NCI-H526 (cell line): ENCODE data around the gene DAAM2.

Experiments used
- DNase-seq, 2 experiments: peaks; one replicate each; lab custom pipeline; 2025; lab: John Stamatoyannopoulos, UW

Gene DAAM2

DNA sequence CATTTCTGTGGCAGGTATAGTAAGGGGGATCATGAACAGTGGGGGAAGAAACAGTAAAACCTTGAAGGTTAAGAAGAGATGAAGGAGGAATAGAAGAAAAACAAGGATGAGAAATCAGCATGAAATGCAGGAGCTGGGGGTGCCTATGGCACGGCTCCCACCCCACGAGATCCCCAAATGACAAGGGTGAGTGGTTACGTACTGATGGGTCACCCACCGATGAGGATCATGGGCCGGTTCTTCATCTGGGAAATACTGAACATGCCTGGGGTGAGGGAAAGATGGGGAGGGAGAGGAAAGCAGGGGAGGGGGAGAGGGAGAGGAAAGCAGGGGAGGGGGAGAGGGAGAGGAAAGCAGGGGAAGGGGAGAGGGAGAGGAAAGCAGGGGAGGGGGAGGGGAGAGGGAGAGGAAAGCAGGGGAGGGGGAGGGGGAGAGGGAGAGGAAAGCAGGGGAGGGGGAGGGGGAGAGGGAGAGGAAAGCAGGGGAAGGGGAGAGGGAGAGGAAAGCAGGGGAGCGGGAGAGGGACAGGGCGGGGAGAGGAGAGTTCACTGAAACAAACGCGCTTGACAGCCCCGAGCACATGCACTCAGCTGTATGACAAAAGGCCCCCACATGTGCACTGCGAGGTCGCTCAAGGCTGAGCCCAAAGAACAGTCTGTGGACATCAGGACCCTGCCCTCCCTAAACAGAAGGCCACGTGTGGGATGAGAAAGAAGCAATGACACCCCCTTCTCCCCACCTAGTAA is 116.8 kb downstream of the DAAM2 start:
- no peak for DNase-seq

DNA sequence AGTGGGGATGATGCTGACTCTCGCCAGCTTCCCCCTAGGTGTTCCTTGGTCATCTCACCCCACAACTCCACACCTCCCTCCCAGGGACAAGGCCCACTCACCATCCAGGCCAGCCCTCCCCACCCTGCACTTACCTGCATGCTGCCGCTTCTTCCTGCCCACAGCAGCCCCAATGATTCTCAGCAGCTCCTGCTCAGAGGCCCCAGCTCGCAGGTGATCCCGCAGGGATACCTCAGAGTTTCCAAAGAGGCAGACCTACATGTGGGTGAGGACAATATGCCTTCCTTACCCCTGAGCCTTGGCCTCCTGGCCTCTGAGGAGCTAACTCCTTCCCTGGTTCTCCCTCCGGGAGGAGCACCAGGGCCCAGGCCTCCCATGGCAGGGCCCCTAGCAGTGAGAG is 117.5 kb downstream of the DAAM2 start:
- DNase-seq: no peak

DNA sequence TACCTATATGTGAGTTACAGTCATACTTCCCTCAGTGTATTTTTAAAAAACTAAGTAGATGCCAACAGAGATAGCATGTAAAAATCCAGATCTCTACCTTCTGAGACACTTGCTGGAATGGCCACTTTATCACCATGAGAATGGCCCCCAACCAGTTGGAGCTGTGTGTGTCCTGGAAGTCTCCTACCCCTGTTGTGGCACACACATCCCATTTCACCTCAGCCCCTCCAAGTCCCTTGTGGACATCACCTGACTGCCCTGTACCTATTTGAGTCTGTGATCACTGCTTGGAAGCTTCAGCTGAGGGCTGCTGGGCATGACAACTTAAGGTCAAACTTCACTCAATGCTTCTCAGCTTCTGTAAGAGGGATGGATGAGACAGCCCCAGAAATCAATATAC is 118.0 kb downstream of the DAAM2 start:
- no peak for DNase-seq

DNA sequence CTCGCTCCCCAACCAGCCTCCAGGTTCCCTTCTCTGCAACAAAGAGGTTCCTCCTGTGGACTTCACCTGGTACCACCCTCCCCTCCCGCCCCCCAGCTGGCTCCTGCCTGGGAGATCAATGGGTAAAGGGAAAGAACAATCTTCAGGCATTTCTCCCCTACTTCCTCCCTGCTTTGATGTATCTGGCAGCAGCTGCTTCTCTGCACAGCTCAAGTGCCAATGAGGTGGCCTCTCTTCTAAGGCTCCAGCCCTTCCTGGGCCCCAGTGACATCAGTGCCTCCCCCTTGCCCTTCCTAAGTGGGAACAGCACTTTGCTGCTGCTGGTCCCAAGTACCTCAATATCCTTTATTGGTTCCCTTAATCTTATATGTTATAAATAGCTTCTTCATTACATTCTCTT is 118.6 kb downstream of the DAAM2 start:
- DNase-seq: no peak

DNA sequence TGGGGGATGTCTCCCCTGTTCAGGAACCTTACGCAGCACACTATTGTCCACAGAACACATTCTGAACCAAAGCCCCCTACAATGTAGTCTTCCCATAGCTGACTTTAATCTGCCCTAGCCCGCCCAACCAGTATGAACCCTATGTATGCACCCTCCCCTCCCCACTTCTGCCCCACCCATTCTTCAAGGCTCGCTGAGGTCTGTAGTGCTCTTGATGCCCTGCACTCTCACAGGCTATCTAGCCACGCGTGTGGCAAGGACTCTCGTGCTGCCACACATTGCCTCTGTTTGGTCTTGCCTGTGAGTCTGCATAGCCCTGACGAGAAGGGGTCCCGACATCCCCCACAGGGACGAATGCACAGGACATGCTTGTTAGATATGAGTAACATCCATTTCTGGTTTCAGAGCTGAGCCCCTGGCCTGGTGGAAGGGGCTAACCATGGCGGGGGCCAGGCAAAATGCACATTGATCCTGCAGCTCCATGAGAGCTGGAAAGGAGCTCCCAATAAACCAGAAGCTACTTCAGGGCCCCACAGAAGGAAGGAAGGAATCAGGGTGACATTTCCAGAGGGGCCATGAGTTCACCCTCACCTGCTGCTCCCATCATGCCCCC is 119.4 kb downstream of the DAAM2 start:
- no peak for DNase-seq

DNA sequence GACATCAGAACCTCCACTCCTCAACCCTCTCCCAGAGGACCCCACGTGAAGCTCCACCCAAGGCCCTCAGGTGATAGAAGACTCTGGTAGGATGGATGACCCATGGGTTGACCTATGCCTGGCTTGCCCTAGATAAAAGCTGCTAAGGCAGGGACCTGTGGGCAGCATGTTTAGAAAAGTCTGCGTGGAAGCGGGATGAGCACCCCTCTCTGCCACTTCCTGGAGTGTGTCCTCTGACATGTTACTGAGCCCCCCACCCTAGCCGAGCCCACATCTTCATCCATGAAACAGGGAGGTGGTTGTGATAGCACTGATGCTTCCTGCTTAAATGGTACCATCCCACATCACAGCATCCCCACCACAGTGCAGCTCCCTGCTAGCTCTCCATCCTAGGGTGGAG is 120.3 kb downstream of the DAAM2 start:
- DNase-seq: no peak

DNA sequence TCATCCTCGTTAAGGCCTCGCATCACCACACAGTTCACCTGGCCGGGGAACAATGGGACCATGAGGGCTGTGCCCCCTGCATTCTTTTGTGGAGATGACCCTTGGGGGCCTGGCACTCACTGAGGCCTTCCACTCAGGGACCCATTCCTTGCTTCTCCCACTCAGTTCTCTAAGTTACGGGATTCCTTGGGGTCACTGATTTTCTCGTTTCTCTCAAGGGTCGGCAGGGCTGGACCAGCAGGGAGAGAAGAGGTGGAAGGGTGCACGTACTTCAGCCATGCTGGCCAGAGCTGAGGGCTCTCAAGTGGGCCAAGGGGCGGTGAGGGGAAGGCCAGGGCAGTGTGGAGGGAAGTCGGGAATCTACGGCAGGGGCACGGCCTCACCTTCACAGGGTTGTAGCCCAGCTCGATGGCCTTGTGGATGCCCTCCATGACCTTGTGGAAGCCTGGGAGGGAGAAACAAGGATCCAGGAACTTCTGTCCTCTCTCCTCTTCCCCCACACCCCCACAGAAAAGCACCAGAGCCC is 121.3 kb downstream of the DAAM2 start:
- no peak for DNase-seq

DNA sequence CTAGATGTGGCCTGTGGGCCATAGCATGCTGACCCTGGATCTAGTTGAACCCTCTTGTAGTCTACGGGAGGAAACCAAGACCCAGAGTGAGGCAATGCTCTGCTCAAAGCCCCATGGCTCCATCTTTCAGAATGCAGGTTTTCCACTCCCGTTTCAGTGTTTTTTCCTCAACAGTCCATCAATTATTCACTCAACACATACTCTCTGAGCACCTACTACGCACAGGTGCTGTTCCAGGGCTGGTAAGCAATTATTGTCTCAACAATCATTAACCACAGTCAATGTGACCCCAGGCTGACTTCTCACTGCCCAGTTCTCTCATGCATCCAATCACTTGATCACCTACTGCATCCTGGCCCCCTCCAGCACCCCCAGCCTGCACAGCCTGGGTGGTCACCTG is 122.1 kb downstream of the DAAM2 start:
- no peak for DNase-seq

GRCh38 chr6:39915866-39916265 is 123.7 kb downstream of the DAAM2 start:
- no peak for DNase-seq

DNA sequence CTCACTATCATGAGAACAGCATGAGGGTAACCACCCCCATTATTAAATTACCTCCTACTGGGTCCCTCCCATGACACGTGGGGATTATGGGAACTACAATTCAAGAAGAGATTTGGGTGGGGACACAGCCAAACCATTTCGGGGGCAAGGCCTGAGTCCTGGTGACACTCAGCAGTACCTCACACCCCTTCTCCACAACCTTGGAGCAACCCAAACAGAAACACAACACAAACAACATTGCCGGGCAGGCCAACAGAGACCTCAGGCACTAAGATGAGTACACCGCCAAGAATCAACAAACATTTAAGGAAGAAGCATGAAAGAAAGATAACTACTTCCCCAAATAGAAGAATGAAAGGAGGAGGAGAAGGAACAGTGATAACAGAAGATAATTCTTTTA is 125.2 kb downstream of the DAAM2 start:
- DNase-seq: no peak

GRCh38 chr6:39917981-39918380 is 125.8 kb downstream of the DAAM2 start:
- no peak for DNase-seq

DNA sequence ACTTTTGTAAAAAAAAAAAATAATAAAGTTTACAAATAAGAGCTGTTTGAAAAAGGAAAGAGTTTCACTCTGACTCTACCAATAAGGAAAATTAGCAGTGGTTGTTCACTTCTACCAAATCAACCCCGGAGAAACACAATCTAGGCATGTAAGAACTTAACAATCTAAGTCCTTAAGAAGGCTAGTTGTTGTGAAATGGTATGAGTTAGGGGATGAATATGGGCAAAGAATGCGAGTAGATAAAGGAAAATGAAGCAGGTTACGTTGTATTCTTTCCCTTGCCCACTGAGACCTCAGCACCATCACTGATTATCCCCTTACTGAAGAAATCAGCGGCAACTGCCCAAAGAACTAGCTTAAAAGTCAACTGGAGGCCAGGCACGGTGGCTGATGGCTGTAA is 126.7 kb downstream of the DAAM2 start:
- DNase-seq: no peak

- no peak for DNase-seq
Observed at GRCh38 chr6:39920157-39920556, 128.0 kb downstream of the DAAM2 start.

GRCh38 chr6:39922821-39923220 is 130.6 kb downstream of the DAAM2 start:
- no peak for DNase-seq

DNA sequence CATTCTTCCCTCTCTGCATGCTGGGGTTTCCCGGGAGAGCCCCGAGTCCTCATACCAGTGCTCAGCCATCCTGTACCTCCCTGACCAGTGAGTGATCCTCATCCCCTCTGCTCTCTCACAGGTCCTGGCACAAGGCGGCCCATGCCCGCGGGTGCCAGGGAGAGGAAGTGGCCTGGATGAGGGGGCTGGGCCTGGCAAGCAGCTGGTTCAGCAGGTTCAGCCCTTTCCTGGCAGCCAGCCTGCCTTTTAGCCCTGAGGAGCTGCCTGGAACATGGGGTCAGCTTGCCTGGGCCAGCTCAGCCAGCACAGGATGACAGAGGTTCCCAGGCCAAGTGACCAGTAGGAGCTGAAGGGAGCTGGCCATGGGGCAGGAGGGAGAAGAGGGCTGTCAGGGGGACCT is 131.2 kb downstream of the DAAM2 start:
- DNase-seq: no peak

DNA sequence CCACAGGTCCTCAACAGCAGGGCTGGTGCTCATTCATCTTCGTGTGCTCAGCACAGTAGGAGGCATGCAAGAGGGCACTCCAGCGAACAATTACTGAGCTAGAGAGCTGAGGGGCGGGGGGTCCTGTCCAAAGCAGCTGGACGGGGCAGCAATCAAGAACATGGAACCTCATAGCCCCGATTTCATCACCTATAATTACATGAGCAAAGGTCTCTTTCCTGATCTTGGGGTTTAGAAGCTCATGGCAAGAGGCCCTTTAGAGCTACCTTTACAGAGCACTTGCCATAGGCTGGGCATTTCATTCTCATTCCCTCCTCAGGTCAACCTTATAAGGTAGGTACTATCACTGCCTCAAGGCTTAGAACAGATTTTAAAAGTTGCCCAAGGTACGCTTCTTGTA is 131.7 kb downstream of the DAAM2 start:
- DNase-seq: no peak

GRCh38 chr6:39924283-39924682 is 132.1 kb downstream of the DAAM2 start:
- DNase-seq: no peak

- DNase-seq: no peak
Observed at GRCh38 chr6:39925191-39925930, 133.2 kb downstream of the DAAM2 start.

DNA sequence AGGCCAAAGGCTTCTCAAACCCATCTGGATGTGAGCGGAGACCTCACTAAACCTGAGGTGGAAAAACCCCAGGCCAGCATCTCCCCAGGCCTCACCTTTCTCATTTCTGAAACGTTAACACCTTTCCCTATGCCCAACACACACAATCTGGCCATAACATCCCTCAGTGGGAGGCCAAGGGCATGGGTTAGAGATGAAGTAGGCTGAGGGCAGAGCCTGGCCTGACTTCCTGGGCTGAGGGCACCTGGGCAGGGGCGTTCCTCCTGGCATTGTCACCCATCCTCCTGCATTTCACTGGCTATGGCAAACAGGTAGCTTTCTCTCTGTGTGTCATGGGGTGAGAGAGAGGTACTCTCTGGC is 133.7 kb downstream of the DAAM2 start:
- DNase-seq: no peak

DNA sequence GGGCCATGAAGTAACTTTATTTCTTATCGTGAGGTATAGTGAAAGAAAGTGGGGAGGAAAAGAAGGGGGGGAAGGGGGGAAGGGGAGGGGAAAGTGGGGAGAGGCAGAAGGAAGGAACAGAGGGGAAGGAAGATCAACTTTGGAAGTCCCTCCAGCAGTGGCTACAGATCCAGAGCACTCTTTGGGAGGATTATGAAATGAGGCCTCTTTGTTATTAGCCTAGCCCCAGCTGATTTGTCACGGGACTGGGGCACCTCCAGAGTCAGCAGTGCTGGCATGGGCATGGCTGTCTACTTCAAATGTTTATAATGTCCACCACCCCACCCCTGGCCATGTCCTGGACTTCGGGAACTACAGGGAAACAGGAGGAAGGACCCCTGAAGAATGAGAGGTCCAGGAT is 134.5 kb downstream of the DAAM2 start:
- DNase-seq: no peak

DNA sequence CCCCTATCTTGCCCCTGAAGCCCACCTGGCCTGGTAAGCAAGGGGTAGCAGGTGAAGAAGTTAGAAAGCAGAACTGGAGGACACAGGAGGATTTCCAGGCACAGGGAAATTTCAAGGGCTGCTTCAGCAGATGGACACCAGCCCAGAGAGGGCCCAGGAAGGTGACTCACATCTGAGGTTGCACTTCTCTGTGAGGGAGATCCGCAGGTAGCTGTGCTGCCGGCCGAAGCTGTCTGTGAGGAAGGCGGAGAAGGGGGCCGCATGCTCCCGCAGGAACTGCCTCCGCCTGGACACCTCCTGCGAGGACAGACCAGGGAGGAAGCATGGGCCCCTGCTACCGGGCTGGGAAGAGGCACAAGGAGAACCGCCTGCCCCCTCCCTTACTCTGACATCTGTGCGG is 135.0 kb downstream of the DAAM2 start:
- no peak for DNase-seq

DNA sequence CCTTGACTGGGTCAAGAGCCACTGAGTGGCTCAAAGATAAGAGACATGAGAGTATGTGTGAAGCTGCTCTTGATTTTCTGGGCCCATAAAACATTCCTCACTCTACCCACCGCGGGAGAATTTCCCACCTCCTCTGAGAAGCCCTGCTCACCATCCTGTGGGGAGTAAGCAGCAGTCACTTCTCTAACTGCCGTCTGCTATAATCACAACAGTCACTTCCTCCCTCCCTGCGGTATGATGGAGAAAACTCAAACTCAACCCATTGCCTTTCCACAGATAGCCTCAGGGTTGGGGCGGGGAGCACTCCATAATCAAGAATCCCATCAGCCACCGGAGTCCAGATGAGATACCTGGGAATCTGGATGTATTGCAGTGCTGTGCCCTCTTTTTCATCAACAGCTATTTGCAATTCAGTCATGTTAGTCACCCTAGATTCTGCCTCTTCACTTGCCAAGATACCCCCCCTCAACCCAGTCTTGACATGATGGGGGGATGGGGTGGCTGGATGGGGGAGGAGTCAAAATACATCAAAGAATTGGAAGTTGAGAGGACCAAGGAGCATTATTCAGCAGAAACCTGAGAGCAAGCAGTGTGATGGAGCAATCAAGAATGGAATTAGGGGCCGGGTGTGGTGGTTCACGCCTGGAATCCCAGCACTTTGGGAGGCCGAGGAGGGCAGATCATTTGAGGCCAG is 137.0 kb downstream of the DAAM2 start:
- no peak for DNase-seq
